GM23338 (cell line): Measurements from ENCODE around the gene ACSL4. TPM values are rescaled to one million over a fixed set of nuclear protein-coding genes. Genes with fewer than 3 reads are reported as not detected.

Experiments
- ATAC-seq: fragments of 200-7000 bp; cut with Tn5 transposase; 3 replicates; pipeline ENCODE4 v1.9.1; 2020
- DNase-seq: peaks from one replicate; pipeline ENCODE4 v3.0.0-alpha.2; 2015; ENCODE audit warnings: low spot score
- H2AFZ ChIP-seq: fragments of 200-600 bp; sonication (generic); 2 replicates; pipeline ENCODE4 v1.8.0; 2016; ENCODE audit warnings: antibody characterized with exemption, mild to moderate bottlenecking, moderate library complexity
- H3F3A ChIP-seq: fragments of 200-600 bp; sonication (generic); replicated peaks from 2 replicates; pipeline ENCODE4 v1.8.0; 2017; ENCODE audit warnings: antibody characterized with exemption, mixed run types, low read depth
- H3K27ac ChIP-seq: fragments of 200-600 bp; sonication (generic); 2 replicates; pipeline ENCODE4 v1.6.1; 2016; ENCODE audit warnings: low read depth
- H3K27me3 ChIP-seq: fragments of 200-600 bp; sonication (generic); 2 replicates; pipeline ENCODE4 v1.8.0; 2016; ENCODE audit warnings: mild to moderate bottlenecking, mixed run types, moderate library complexity; ENCODE audit not compliant: insufficient read depth
- H3K36me3 ChIP-seq: fragments of 200-600 bp; sonication (generic); 2 replicates; pipeline ENCODE4 v1.8.0; 2016; ENCODE audit warnings: mild to moderate bottlenecking; ENCODE audit not compliant: insufficient read depth
- H3K4me1 ChIP-seq: fragments of 200-600 bp; sonication (generic); 2 replicates; pipeline ENCODE4 v1.8.0; 2016; ENCODE audit warnings: mild to moderate bottlenecking, moderate library complexity; ENCODE audit not compliant: insufficient read depth
- H3K4me2 ChIP-seq: fragments of 200-600 bp; sonication (generic); 2 replicates; pipeline ENCODE4 v1.7.1; 2017; ENCODE audit warnings: mixed run types
- H3K4me3 ChIP-seq: fragments of 200-600 bp; sonication (generic); 2 replicates; pipeline ENCODE4 v1.6.1; 2016; ENCODE audit warnings: mixed run types
- H3K79me2 ChIP-seq: fragments of 200-600 bp; sonication (generic); replicated peaks from 2 replicates; pipeline ENCODE4 v1.8.0; 2017; ENCODE audit warnings: mild to moderate bottlenecking; ENCODE audit not compliant: insufficient read depth
- H3K9me2 ChIP-seq: fragments of 200-600 bp; sonication (generic); 2 replicates; pipeline ENCODE4 v1.8.0; 2017; ENCODE audit not compliant: insufficient read depth
- H4K20me1 ChIP-seq: fragments of 200-600 bp; sonication (generic); replicated peaks from 2 replicates; pipeline ENCODE4 v1.8.0; 2017; ENCODE audit warnings: mild to moderate bottlenecking; ENCODE audit not compliant: insufficient read depth
- H3K27ac Mint-ChIP-seq: 2 replicates; pipeline ENCODE4 v1.8.0; 2020; ENCODE audit warnings: inconsistent platforms, mild to moderate bottlenecking, moderate library complexity, mixed read lengths
- H3K27me3 Mint-ChIP-seq: 3 replicates; pipeline ENCODE4 v1.8.0; 2022; ENCODE audit warnings: low read depth, mild to moderate bottlenecking, moderate library complexity, mixed read lengths, inconsistent platforms; ENCODE audit not compliant: insufficient read depth, poor library complexity
- H3K36me3 Mint-ChIP-seq: 3 replicates; pipeline ENCODE4 v1.8.0; 2021; ENCODE audit warnings: low read depth, mild to moderate bottlenecking, inconsistent platforms, moderate library complexity, mixed read lengths
- H3K4me1 Mint-ChIP-seq: 3 replicates; pipeline ENCODE4 v1.8.0; 2020; ENCODE audit warnings: mild to moderate bottlenecking, inconsistent platforms, mixed read lengths
- H3K4me3 Mint-ChIP-seq: 3 replicates; pipeline ENCODE4 v1.8.0; 2021; ENCODE audit warnings: moderate library complexity, mild to moderate bottlenecking, inconsistent platforms, mixed read lengths
- H3K9me3 Mint-ChIP-seq: 3 replicates; pipeline ENCODE4 v1.8.0; 2020; ENCODE audit warnings: moderate library complexity, mild to moderate bottlenecking, inconsistent platforms, mixed read lengths
- CREB1 ChIP-seq: fragments of 250-450 bp; sonication (Bioruptor Pico); IDR thresholded peaks from 2 replicates; pipeline ENCODE4 v1.5.0; 2020; ENCODE audit warnings: low read depth, mild to moderate bottlenecking, moderate library complexity
- EZH2 ChIP-seq: fragments of 200-600 bp; sonication (generic); IDR thresholded peaks from one replicate; pipeline ENCODE4 v1.8.0; 2017; ENCODE audit warnings: antibody characterized with exemption, mild to moderate bottlenecking, low read depth; ENCODE audit not compliant: unreplicated experiment
- JUNB ChIP-seq: IDR thresholded peaks from one replicate; pipeline ENCODE4 v1.6.1; 2016; ENCODE audit warnings: antibody characterized with exemption; ENCODE audit not compliant: unreplicated experiment
- NANOG ChIP-seq: IDR thresholded peaks from 2 replicates; pipeline ENCODE4 v1.6.1; 2016; ENCODE audit warnings: antibody characterized with exemption, borderline replicate concordance
- ZNF114 ChIP-seq: fragments of 250-450 bp; sonication (Bioruptor Pico); IDR thresholded peaks from 2 replicates; pipeline ENCODE4 v1.5.0; 2020; ENCODE audit warnings: mild to moderate bottlenecking, moderate library complexity
- polyA plus RNA-seq: library from polyadenylated mRNA; unstranded; fragments of >200 nt; fragmentation: Nextera tagmentation; extraction: Ambion mirVana; gene quantifications from 2 replicates; pipeline ENCODE4 v1.2.1, GENCODE V29; 2016
- total RNA-seq: library from RNA; depleted of rRNA; stranded (reverse); fragments of >200 nt; shearing (Covaris generic); gene quantifications from 2 replicates; pipeline ENCODE4 v1.2.3, GENCODE V29; 2014
- TF ChIP-seq, protein P1 (sequence below), 2 experiments: fragments of 200-600 bp in 1 of 2; sonication (generic) in 1 of 2; conservative IDR thresholded peaks; 2 replicates each; pipeline versions ENCODE4 v1.5.1 to v1.6.1; 2016 to 2017; ENCODE audit warnings: antibody characterized with exemption in 2 of 2, low read depth in 2 of 2, mild to moderate bottlenecking in 2 of 2, moderate library complexity in 1 of 2
- TF ChIP-seq, protein P2 (sequence below): fragments of 250-450 bp; sonication (Bioruptor Pico); IDR thresholded peaks from 2 replicates; pipeline ENCODE4 v1.5.0; 2020; ENCODE audit warnings: mild to moderate bottlenecking, moderate library complexity
- TF ChIP-seq, protein P3 (sequence below): IDR thresholded peaks from 2 replicates; pipeline ENCODE4 v1.6.1; 2016; ENCODE audit warnings: antibody characterized with exemption

Gene ACSL4
- total and polyA plus RNA-seq, 2 experiments from 2014 or later: 17.8 to 76.3 TPM

DNA sequence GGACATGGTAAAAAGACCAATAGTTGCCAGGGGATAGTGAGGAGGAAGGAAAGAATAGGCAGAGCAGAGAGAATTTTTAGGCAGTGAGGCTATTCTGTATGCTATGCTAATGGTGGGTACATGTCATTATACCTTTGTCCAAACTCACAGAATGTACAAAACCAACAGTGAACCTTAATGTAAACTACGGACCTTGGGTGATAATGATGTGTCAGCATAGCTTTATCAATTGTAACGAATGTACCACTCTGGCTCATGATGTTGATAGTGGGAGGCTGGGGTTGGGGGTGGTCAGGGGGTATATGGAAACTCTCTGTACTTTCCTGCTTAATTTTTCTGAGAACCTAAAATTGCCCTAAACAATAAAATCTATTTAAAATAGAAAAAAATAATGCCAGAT, 37.7 kb upstream of the ACSL4 start:
- Mint-ChIP-seq H3K36me3 (0 out of 3 replicates have a peak, but pooled peaks cover 2% of the 10 kb centered on the region), H3K9me3 (peaks cover 4% of the 10 kb centered on the region; the same call in 2 of the 3 replicates), H3K27ac (no peak overlapping the region), H3K4me3 (no peak overlapping the region), H3K27me3 (no peaks in the 10 kb centered on the region), H3K4me1 (peaks cover 15% of the 10 kb centered on the region)
- ATAC-seq: no peak
- Histone ChIP-seq H3K4me1 (peaks cover 6% of the 10 kb centered on the region; the same call in 1 of the 2 replicates), H3K4me2 (no peak overlapping the region), H3K27me3 (no peaks in the 10 kb centered on the region), H3K27ac (no peak overlapping the region), H3F3A (no peaks in the 10 kb centered on the region), H3K4me3 (no peak overlapping the region), H3K36me3 (no peaks in the 10 kb centered on the region), H2AFZ (no peak overlapping the region), H4K20me1 (no peaks in the 10 kb centered on the region), H3K79me2 (no peaks in the 10 kb centered on the region), H3K9me2 (no peaks in the 10 kb centered on the region)
- no peak for DNase-seq
- TF ChIP-seq, protein P1, sequence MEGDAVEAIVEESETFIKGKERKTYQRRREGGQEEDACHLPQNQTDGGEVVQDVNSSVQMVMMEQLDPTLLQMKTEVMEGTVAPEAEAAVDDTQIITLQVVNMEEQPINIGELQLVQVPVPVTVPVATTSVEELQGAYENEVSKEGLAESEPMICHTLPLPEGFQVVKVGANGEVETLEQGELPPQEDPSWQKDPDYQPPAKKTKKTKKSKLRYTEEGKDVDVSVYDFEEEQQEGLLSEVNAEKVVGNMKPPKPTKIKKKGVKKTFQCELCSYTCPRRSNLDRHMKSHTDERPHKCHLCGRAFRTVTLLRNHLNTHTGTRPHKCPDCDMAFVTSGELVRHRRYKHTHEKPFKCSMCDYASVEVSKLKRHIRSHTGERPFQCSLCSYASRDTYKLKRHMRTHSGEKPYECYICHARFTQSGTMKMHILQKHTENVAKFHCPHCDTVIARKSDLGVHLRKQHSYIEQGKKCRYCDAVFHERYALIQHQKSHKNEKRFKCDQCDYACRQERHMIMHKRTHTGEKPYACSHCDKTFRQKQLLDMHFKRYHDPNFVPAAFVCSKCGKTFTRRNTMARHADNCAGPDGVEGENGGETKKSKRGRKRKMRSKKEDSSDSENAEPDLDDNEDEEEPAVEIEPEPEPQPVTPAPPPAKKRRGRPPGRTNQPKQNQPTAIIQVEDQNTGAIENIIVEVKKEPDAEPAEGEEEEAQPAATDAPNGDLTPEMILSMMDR (conservative IDR thresholded peaks at IDR 0.05; ENCODE audit: low read depth in 2 of 2): no peak
- TF ChIP-seq EZH2 (no peak), ZNF114 (CRISPR knock-in tag) (no peak), CREB1 (CRISPR knock-in tag) (no peak), JUNB (no peak), NANOG (no peak)
- TF ChIP-seq, protein P2, sequence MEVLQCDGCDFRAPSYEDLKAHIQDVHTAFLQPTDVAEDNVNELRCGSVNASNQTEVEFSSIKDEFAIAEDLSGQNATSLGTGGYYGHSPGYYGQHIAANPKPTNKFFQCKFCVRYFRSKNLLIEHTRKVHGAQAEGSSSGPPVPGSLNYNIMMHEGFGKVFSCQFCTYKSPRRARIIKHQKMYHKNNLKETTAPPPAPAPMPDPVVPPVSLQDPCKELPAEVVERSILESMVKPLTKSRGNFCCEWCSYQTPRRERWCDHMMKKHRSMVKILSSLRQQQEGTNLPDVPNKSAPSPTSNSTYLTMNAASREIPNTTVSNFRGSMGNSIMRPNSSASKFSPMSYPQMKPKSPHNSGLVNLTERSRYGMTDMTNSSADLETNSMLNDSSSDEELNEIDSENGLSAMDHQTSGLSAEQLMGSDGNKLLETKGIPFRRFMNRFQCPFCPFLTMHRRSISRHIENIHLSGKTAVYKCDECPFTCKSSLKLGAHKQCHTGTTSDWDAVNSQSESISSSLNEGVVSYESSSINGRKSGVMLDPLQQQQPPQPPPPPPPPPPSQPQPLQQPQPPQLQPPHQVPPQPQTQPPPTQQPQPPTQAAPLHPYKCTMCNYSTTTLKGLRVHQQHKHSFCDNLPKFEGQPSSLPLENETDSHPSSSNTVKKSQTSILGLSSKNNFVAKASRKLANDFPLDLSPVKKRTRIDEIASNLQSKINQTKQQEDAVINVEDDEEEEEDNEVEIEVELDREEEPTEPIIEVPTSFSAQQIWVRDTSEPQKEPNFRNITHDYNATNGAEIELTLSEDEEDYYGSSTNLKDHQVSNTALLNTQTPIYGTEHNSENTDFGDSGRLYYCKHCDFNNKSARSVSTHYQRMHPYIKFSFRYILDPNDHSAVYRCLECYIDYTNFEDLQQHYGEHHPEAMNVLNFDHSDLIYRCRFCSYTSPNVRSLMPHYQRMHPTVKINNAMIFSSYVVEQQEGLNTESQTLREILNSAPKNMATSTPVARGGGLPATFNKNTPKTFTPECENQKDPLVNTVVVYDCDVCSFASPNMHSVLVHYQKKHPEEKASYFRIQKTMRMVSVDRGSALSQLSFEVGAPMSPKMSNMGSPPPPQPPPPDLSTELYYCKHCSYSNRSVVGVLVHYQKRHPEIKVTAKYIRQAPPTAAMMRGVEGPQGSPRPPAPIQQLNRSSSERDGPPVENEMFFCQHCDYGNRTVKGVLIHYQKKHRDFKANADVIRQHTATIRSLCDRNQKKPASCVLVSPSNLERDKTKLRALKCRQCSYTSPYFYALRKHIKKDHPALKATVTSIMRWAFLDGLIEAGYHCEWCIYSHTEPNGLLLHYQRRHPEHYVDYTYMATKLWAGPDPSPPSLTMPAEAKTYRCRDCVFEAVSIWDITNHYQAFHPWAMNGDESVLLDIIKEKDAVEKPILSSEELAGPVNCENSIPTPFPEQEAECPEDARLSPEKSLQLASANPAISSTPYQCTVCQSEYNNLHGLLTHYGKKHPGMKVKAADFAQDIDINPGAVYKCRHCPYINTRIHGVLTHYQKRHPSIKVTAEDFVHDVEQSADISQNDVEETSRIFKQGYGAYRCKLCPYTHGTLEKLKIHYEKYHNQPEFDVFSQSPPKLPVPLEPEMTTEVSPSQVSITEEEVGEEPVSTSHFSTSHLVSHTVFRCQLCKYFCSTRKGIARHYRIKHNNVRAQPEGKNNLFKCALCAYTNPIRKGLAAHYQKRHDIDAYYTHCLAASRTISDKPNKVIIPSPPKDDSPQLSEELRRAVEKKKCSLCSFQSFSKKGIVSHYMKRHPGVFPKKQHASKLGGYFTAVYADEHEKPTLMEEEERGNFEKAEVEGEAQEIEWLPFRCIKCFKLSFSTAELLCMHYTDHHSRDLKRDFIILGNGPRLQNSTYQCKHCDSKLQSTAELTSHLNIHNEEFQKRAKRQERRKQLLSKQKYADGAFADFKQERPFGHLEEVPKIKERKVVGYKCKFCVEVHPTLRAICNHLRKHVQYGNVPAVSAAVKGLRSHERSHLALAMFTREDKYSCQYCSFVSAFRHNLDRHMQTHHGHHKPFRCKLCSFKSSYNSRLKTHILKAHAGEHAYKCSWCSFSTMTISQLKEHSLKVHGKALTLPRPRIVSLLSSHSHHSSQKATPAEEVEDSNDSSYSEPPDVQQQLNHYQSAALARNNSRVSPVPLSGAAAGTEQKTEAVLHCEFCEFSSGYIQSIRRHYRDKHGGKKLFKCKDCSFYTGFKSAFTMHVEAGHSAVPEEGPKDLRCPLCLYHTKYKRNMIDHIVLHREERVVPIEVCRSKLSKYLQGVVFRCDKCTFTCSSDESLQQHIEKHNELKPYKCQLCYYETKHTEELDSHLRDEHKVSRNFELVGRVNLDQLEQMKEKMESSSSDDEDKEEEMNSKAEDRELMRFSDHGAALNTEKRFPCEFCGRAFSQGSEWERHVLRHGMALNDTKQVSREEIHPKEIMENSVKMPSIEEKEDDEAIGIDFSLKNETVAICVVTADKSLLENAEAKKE (CRISPR knock-in tag): no peak
- TF ChIP-seq, protein P3, sequence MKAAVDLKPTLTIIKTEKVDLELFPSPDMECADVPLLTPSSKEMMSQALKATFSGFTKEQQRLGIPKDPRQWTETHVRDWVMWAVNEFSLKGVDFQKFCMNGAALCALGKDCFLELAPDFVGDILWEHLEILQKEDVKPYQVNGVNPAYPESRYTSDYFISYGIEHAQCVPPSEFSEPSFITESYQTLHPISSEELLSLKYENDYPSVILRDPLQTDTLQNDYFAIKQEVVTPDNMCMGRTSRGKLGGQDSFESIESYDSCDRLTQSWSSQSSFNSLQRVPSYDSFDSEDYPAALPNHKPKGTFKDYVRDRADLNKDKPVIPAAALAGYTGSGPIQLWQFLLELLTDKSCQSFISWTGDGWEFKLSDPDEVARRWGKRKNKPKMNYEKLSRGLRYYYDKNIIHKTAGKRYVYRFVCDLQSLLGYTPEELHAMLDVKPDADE: no peak
